KBM-7 (cell line): ENCODE data around the gene OGA.

ENCODE experiments used
- DNase-seq: peaks from one replicate; pipeline ENCODE4 v3.0.0-alpha.2; 2015
- in situ Hi-C: fragments of 300-500 bp; cut with MboI; formaldehyde crosslinking; loops from 2 replicates; pipeline ENCODE4 v1.14.3; 2020; ENCODE audit warnings: low sequenced_read_pairs, low pct_unique_long_range_greater_than_20kb, mixed read lengths

Gene OGA

GRCh38 chr10:101767966-101768790 is 50.1 kb downstream of the OGA start:
- in situ Hi-C loops, result loop anchor here (25.0 kb wide), 1 partner anchor 556 kb away; no protein-coding TSS in a partner anchor
- no peak for DNase-seq

DNA sequence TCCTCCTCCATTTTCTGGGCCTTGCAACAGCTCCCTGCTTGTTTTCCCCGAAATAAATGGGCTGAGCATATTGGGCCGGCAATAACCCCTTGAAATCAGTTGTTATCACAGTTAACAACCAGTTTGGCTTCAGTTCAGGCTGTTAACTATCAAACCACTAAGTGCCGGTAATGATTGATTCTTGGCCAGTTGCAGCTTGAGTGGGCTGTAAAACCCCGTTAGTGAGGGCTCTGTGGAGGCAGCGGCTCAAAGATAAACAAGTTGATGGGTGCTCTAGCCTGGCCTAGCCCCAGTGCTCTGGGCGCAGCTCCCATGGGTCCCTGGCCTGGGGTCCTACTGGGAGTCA is 50.7 kb downstream of the OGA start:
- no peak for DNase-seq
- in situ Hi-C loops, result loop anchor here (25.0 kb wide), 1 partner anchor 555 kb away; no protein-coding TSS in a partner anchor

DNA sequence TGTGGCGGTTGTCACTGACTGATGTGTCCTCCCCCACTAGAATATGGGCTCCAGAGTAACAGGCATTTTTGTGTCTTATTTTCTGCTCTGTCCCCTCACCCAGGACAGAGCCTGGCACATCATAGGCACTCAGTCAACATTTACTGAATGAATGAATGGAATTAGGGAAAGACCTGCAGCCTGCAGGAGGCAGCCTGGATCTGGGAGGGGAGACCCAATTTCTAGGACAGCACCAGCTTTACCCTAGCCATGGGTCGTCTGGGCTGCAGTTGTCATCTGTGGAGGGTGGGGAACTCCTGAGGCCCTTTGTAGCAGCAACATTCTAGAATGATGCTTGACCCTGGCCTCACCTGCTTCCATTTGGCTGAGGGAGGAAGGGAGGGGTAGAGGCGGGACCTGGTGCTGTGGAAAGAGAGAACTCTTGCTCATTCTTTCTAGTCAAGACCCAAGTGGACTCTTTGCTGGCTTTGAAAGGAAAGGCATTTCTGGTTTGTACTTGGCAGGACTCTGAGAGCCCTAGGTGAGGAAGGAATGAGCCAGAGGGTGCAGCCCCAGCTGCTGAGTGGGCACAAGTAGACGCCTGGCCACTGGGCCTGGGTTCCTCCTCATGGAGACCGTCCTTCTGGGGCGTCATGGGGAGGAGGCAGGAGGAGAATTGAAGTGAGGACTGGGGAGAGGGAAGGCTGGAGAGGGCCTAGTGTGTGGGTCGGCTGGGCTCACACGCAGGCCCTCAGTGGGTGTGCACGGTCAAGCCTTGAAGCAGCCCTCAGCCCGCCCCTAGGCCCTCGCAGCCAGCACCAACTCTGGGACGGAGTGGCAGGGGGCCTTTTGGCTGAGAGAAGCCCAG is 51.3 kb downstream of the OGA start:
- no peak for DNase-seq
- in situ Hi-C loops, result loop anchor here (25.0 kb wide), 1 partner anchor 555 kb away; no protein-coding TSS in a partner anchor

GRCh38 chr10:101766306-101766705 is 51.9 kb downstream of the OGA start:
- in situ Hi-C loops, result loop anchor here (25.0 kb wide), 1 partner anchor 554 kb away; no protein-coding TSS in a partner anchor
- DNase-seq, result no peak

GRCh38 chr10:101763141-101763846 is 55.0 kb downstream of the OGA start:
- DNase-seq, result no peak
- in situ Hi-C loops, result loop anchor here (25.0 kb wide), 1 partner anchor 551 kb away; no protein-coding TSS in a partner anchor

GRCh38 chr10:101762736-101763135 is 55.5 kb downstream of the OGA start:
- in situ Hi-C loops, result loop anchor here (25.0 kb wide), 1 partner anchor 550 kb away; no protein-coding TSS in a partner anchor
- no peak for DNase-seq

DNA sequence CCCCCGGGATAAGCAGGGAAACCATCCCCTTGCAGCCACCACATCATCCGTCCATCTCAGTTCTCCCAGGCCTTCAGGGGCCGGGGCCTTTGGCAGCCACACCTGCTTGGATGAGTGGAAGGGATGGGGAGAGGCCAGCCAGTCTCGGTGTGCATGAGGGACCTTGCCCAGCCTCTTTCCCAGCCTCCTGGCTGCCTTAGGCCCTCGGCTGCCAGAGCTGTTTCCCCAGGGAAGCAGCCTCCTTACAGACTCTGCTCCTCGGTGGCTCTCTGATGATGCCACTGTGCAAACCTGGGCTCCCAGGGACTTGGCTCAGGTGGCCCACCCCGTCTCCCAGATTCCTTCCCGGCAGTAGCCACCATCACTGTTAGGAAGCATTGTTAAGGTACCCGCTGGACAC is 57.0 kb downstream of the OGA start:
- no peak for DNase-seq
- in situ Hi-C loops, result loop anchor here (25.0 kb wide), 1 partner anchor 549 kb away; no protein-coding TSS in a partner anchor

DNA sequence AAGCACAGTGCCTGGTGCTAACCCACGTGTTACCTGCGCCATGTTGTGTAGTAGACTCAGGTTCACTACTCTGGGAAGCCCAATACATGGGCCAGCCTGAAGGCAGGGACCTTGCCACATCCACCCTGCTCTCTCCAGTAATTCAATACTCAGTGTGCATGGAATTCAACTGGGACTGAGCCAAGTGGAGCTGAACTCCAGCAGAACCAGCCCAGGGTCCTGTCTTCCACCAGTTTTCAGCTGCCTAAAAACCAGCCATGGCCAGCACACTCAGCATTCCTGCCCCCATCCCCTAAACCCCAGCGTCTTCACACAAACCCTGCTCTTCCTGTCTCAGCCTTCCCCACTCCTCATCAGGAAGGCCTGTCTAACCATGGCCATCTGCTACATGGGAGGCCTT is 57.7 kb downstream of the OGA start:
- in situ Hi-C loops, result loop anchor here (25.0 kb wide), 1 partner anchor 548 kb away; no protein-coding TSS in a partner anchor
- DNase-seq, result no peak

- in situ Hi-C loops, result loop anchor here (25.0 kb wide), 1 partner anchor 547 kb away; no protein-coding TSS in a partner anchor
These were observed 58.7 kb downstream of the OGA start for GRCh38 chr10:101759309-101760247.

DNA sequence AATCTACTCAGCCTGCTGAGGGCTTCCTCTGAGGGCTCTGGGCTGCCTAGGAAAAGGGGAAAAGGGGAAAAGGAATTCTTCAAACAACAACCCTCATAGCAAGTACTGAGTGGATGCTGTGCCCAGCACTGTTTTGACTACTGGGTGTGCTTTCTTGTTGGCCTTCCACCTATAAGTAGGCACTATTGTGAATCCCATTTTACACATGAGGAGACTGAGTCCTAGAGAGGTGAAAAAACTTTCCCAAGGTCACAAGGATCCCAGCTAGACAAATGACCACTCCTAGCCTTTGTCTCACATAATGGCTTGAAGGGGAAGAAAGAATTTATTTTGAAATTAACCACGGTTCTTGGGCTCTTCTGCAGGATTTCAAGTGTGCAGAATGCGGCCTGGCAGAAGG is 59.4 kb downstream of the OGA start:
- no peak for DNase-seq
- in situ Hi-C loops, result loop anchor here (25.0 kb wide), 1 partner anchor 547 kb away; no protein-coding TSS in a partner anchor

More at GRCh38 chr10:101759309-101760247, 58.7 kb downstream of the OGA start:
- no peak for DNase-seq

GRCh38 chr10:101752241-101752640 is 66.0 kb downstream of the OGA start:
- in situ Hi-C loops, result loop anchor here (25.0 kb wide), 1 partner anchor 540 kb away; no protein-coding TSS in a partner anchor

DNA sequence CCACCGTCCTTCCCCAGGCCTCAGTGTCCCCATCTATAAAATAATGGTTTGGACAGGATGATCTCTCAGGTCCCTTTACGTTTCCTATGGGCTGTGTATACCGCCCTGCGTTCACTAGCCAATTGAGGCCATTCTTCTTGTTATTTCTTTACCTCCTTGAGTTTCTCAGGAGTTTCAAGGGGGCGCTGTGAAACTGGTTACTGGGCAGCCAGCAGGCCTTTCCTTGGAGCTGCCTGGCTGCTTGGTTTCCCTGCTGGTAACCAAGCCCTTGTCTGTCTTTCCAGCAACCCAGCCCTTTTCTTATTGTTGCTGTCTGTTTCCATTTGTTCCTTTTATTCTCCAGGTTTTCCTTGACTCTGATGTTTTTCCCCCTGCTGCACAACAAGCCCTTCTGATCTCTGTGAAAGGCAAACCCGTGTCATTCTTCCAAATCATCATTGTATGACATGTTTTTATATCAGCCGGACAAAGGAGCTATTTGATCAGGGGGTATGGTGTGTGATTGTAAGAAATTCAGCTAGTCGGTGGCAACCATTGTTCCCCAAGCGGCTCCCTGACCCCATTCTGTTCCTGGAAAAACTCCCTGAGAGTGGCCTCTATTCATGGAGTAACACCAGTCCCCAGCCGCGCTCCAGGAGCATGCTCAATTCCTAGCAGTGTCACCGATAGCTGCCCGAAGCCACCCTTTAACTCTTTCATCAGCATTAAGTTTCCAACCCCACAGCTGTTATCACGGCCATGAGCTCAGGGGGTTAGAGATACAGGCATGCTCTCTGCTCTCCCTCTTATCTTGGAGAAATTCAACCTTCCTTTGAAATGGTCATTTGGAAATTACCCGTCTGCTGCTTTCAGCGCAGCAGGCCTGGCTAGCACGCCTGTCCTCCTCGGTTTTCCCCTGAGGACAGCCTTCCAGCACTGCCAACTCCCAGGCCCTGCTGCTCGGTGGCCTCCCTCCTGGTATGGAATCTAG is 68.9 kb downstream of the OGA start:
- no peak for DNase-seq
- in situ Hi-C loops, result loop anchor here (25.0 kb wide), 1 partner anchor 537 kb away; no protein-coding TSS in a partner anchor

More at GRCh38 chr10:101752241-101752640, 66.0 kb downstream of the OGA start:
- no peak for DNase-seq

DNA sequence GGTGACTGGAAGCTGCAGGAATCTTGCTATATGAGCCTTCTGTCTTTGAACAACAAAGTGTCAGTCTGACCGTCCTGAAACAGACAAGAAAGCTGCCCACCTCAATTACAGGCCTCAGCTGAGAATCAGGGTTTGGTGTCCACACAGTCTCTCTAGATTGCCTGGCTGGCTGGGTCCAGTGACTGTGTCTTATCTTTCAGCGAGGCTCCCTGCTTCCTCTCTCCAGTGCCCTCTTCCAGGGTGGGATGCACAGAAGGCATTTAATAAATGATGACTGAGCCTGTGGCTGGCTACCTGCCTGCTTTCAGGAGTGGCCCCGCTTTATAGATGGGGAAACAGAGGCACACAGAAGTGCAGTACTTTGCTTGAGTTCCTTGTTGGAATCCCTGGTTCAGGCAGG is 69.7 kb downstream of the OGA start:
- no peak for DNase-seq
- in situ Hi-C loops, result no loop called here

GRCh38 chr10:101745074-101745696 is 73.1 kb downstream of the OGA start:
- peak; percentile 7 for DNase-seq
- in situ Hi-C loops, result no loop called here

DNA sequence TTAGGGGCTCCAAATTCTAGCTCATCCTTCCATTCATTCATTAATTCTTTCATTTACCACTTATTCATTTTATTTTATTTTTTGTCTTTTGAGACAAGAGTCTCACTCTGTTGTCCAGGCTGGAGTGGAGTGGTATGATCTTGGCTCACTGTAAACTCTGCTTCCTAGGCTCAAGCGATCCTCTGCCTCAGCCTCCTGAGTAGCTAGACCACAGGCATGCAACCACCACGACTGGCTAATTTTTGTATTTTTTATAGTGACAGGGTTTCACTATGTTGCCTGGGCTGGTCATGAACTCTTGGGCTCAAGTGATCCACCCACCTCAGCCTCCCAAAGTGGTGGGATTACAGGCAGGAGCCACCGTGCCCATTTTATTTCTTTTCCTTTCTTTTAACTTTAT is 74.0 kb downstream of the OGA start:
- in situ Hi-C loops, result no loop called here

DNA sequence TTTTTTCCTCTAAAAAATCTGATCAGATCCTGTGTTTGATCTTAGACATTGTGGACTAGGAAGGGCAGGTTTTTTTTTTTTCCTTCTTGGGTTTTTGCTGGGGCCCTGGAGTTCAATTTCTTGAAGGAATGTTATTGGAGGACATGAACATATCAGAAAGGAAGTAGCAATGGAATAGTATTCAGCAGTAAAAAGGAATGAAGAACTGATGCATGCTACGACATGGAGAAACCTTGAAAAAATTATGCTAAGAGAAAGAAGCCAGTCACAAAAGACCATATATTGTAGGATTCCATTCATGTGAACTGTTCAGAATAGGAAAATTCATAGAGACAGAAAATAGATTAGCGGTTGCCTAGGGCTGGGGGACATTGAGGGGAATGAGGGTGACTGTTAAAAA is 76.3 kb downstream of the OGA start:
- in situ Hi-C loops, result no loop called here
- no peak for DNase-seq

More for the DNA sequence above, 74.0 kb downstream of the OGA start:
- DNase-seq, result no peak
